ENCODE measurements around the gene TRIM65. TPM values are rescaled to one million over a fixed set of nuclear protein-coding genes. Genes with fewer than 3 reads are reported as not detected.

The TRIM65 gene
- total and polyA plus RNA-seq, 2 of the 13 experiments (the other 11 are each of a cell fraction or from before 2014, with no cell fraction given): 10.3 to 22.4 TPM

GRCh38 chr17:75892556-75893224 is 4.1 kb downstream of the TRIM65 start (continued):
- TF ChIP-seq AKNA (CRISPR knock-in tag; IDR thresholded peaks at IDR 0.05; ENCODE audit: borderline replicate concordance) (no peak), ELK4 (CRISPR knock-in tag; IDR thresholded peaks at IDR 0.05; ENCODE audit: borderline replicate concordance) (no peak), ZNF224 (CRISPR knock-in tag; IDR thresholded peaks at IDR 0.05) (0 out of 2 replicates have a peak, but pooled peaks have one; percentile 52), HES4 (CRISPR knock-in tag; IDR thresholded peaks at IDR 0.05; ENCODE audit: borderline replicate concordance) (no peak), GABPA (IDR thresholded peaks at IDR 0.05; ENCODE audit: low read depth, low read length) (no peak), GABPA (CRISPR knock-in tag; IDR thresholded peaks at IDR 0.05; ENCODE audit: low read depth) (no peak), SIN3A (IDR thresholded peaks at IDR 0.05; ENCODE audit: borderline replicate concordance, low read depth, low read length) (0 out of 2 replicates have a peak, but pooled peaks have one; percentile 21), MYNN (CRISPR knock-in tag; IDR thresholded peaks at IDR 0.05; ENCODE audit: low read depth) (no peak), ZC3H13 (CRISPR knock-in tag; IDR thresholded peaks at IDR 0.05) (peak; percentile 90), U2AF2 (IDR thresholded peaks at IDR 0.05; ENCODE audit: low read depth, low read length) (no peak), PRDM15 (CRISPR knock-in tag; IDR thresholded peaks at IDR 0.05) (no peak), HNRNPUL1 (IDR thresholded peaks at IDR 0.05; ENCODE audit: low read depth, low read length) (no peak), MXD1 (CRISPR knock-in tag; IDR thresholded peaks at IDR 0.05) (0 out of 2 replicates have a peak, but pooled peaks have one; percentile 60), FOXP1 (IDR thresholded peaks at IDR 0.05) (no peak), FOXP1 (CRISPR knock-in tag; IDR thresholded peaks at IDR 0.05) (no peak), SOX13 (IDR thresholded peaks at IDR 0.05) (no peak), SOX13 (CRISPR knock-in tag; conservative IDR thresholded peaks at IDR 0.05 in 1 of 2, IDR thresholded peaks at IDR 0.05 in 1 of 2) (peak in 1 of 2 experiments; percentile 44; a peak in 1 of 4 replicates), SRSF9 (IDR thresholded peaks at IDR 0.05; ENCODE audit: borderline replicate concordance, insufficient read depth, low read depth, low read length, poor library complexity, severe bottlenecking) (no peak)

Measured in HepG2 (cell line).